Gastrocnemius medialis (tissue), 4 donors: Measurements from ENCODE around the gene TMEM186. TPM values are rescaled to one million over a fixed set of nuclear protein-coding genes. Genes with fewer than 3 reads are reported as not detected.

ENCODE experiments used
- ATAC-seq, 2 donors: fragments of 150-250 bp; one replicate each; pipeline ENCODE4 v1.9.1; 2016
- DNase-seq, 2 donors: peaks; one replicate each; pipeline ENCODE4 v3.0.0-alpha.2; 2019
- H3K27ac ChIP-seq, 4 donors: fragments of 200-600 bp; sonication (generic); 1 replicate in 1 of 4; 2 replicates in 3 of 4; pipeline ENCODE4 v1.5.1; 2016 to 2018; ENCODE audit warnings: mild to moderate bottlenecking in 2 of 4, moderate library complexity in 1 of 4
- H3K27me3 ChIP-seq, 3 donors: fragments of 200-600 bp; sonication (generic) in 2 of 3; 1 replicate in 1 of 3; 2 replicates in 2 of 3; pipeline versions ENCODE4 v1.5.1 to v1.6.0; 2016 to 2019; ENCODE audit warnings: mild to moderate bottlenecking in 1 of 3, moderate library complexity in 1 of 3
- H3K36me3 ChIP-seq, 2 donors: fragments of 200-600 bp; sonication (generic) in 1 of 2; one replicate each; pipeline ENCODE4 v1.5.1; 2017 to 2018
- H3K4me1 ChIP-seq, 2 donors: fragments of 200-600 bp; sonication (generic) in 1 of 2; one replicate each; pipeline ENCODE4 v1.5.1; 2016 to 2017; ENCODE audit warnings: mild to moderate bottlenecking in 2 of 2
- H3K4me3 ChIP-seq, 4 donors: fragments of 200-600 bp; sonication (generic) in 3 of 4; 1 replicate in 1 of 4; 2 replicates in 3 of 4; pipeline ENCODE4 v1.5.1; 2016 to 2019; ENCODE audit warnings: mild to moderate bottlenecking in 2 of 4
- H3K9me3 ChIP-seq, 3 donors: fragments of 200-600 bp; sonication (generic) in 2 of 3; 1 replicate in 1 of 3; 2 replicates in 2 of 3; pipeline ENCODE4 v1.5.1; 2016 to 2019
- CTCF ChIP-seq, 5 experiments: fragments of 450-650 bp in 3 of 5; fragments of 200-600 bp in 2 of 5; sonication (generic) in 2 of 5; IDR thresholded peaks in 4 of 5; conservative IDR thresholded peaks in 1 of 5; 1 replicate in 4 of 5; 2 replicates in 1 of 5; pipeline ENCODE4 v1.5.1; 2016 to 2019; ENCODE audit warnings: antibody characterized with exemption in 5 of 5, mild to moderate bottlenecking in 3 of 5, moderate library complexity in 3 of 5
- POLR2A ChIP-seq, 2 donors: fragments of 450-650 bp; IDR thresholded peaks; one replicate each; pipeline ENCODE4 v1.6.1; 2017; ENCODE audit warnings: antibody characterized with exemption in 2 of 2, mild to moderate bottlenecking in 2 of 2, moderate library complexity in 2 of 2
- in situ Hi-C, 4 donors: fragments of 200-750 bp; cut with MboI; loops; one replicate each; pipeline versions ENCODE4 v1.15.0 to v1.8.0; 2017; ENCODE audit warnings: low sequenced_read_pairs in 4 of 4
- intact Hi-C: fragments of 100-400 bp; cut with DNase I; formaldehyde crosslinking; loops from one replicate; pipeline ENCODE4 v1.15.1; 2023; ENCODE audit warnings: low total_unique reads
- total RNA-seq, 4 donors: library from RNA; depleted of rRNA; stranded (reverse); fragments of >200 nt; gene quantifications; one replicate each; pipeline versions ENCODE4 v1.1.0 to v1.2.3, GENCODE V29; 2016

TMEM186 gene
- total RNA-seq, 4 donors from 2014 or later: 10.2 to 16.9 (median 11.9) TPM

GRCh38 chr16:8816967-8817655 lies 19.7 kb upstream of the TMEM186 start:
- DNase-seq: no peak

GRCh38 chr16:8814095-8814806 lies 16.8 kb upstream of the TMEM186 start:
- H3K36me3 ChIP-seq: peaks cover 0 to 69% of the 10 kb centered on the region in 2 donors
- intact Hi-C loops (no loop called here), in situ Hi-C loops (loop anchor here in 1 of 4 donors (25.0 kb wide), 1 partner anchor 152 kb away; the partner anchor contains the start of gene ABAT)
- no peak for DNase-seq
- no peak for ATAC-seq
- H3K4me1 ChIP-seq: no peaks in the 10 kb centered on the region
- no peaks in the 10 kb centered on the region for H3K9me3 ChIP-seq
- H3K4me3 ChIP-seq: no peak overlapping the region
- no peaks in the 10 kb centered on the region for H3K27me3 ChIP-seq
- no peak for TF ChIP-seq POLR2A (IDR thresholded peaks at IDR 0.05)
- no peak for TF ChIP-seq CTCF (IDR thresholded peaks at IDR 0.05 in 4 of 5, conservative IDR thresholded peaks at IDR 0.05 in 1 of 5)
- H3K27ac ChIP-seq: no peak overlapping the region

More at GRCh38 chr16:8816967-8817655, 19.7 kb upstream of the TMEM186 start:
- Histone ChIP-seq H3K36me3 (peaks cover 0 to 46% of the 10 kb centered on the region in 2 donors), H3K27ac (no peak overlapping the region), H3K4me3 (no peak overlapping the region), H3K4me1 (no peaks in the 10 kb centered on the region), H3K27me3 (no peaks in the 10 kb centered on the region), H3K9me3 (no peaks in the 10 kb centered on the region)
- intact Hi-C loops (no loop called here), in situ Hi-C loops (loop anchor here in 1 of 4 donors (25.0 kb wide), 1 partner anchor 155 kb away; the partner anchor contains the start of gene ABAT)
- no peak for ATAC-seq
- no peak for TF ChIP-seq CTCF (IDR thresholded peaks at IDR 0.05 in 4 of 5, conservative IDR thresholded peaks at IDR 0.05 in 1 of 5)
- TF ChIP-seq POLR2A (IDR thresholded peaks at IDR 0.05): no peak

GRCh38 chr16:8812162-8812843 lies 14.9 kb upstream of the TMEM186 start:
- Histone ChIP-seq H3K4me3 (no peak overlapping the region), H3K9me3 (no peaks in the 10 kb centered on the region), H3K27ac (no peak overlapping the region), H3K36me3 (peaks cover 0 to 89% of the 10 kb centered on the region in 2 donors), H3K27me3 (no peaks in the 10 kb centered on the region), H3K4me1 (no peaks in the 10 kb centered on the region)
- in situ Hi-C loops (loop anchor here in 1 of 4 donors (25.0 kb wide), 1 partner anchor 150 kb away; the partner anchor contains the start of gene ABAT), intact Hi-C loops (no loop called here)
- no peak for DNase-seq
- TF ChIP-seq POLR2A (IDR thresholded peaks at IDR 0.05) (no peak), CTCF (IDR thresholded peaks at IDR 0.05 in 4 of 5, conservative IDR thresholded peaks at IDR 0.05 in 1 of 5) (no peak)
- no peak for ATAC-seq

GRCh38 chr16:8808613-8809353 lies 11.3 kb upstream of the TMEM186 start:
- Histone ChIP-seq H3K27me3 (no peaks in the 10 kb centered on the region), H3K4me3 (no peak overlapping the region), H3K36me3 (peaks cover 0 to 98% of the 10 kb centered on the region in 2 donors), H3K4me1 (no peaks in the 10 kb centered on the region), H3K27ac (no peak overlapping the region), H3K9me3 (no peaks in the 10 kb centered on the region)
- intact Hi-C loops (no loop called here), in situ Hi-C loops (loop anchor here in 2 of 4 donors (10.0 to 25.0 kb wide), 2 partner anchors 46 to 146 kb away; partner anchors contain the start of gene ABAT (in 1 of the 2))
- TF ChIP-seq CTCF (IDR thresholded peaks at IDR 0.05 in 4 of 5, conservative IDR thresholded peaks at IDR 0.05 in 1 of 5) (no peak), POLR2A (IDR thresholded peaks at IDR 0.05) (no peak)
- DNase-seq: peak in 1 of 2 donors; percentile 31
- ATAC-seq: no peak
